Upper lobe of right lung (tissue), 1 donor: Measurements from ENCODE around the gene FGF18. TPM values are rescaled to one million over a fixed set of nuclear protein-coding genes. Genes with fewer than 3 reads are reported as not detected.

Experiments used
- ATAC-seq: fragments of 200-7000 bp; cut with Tn5 transposase; one replicate; pipeline ENCODE4 v1.9.1; 2020; ENCODE audit warnings: mild to moderate bottlenecking, moderate library complexity
- DNase-seq: peaks from one replicate; pipeline ENCODE4 v3.0.0-alpha.2; 2020
- H3K27ac ChIP-seq: fragments of 200-600 bp; one replicate; pipeline ENCODE4 v1.8.0; 2022
- H3K27me3 ChIP-seq: fragments of 200-600 bp; one replicate; pipeline ENCODE4 v1.8.0; 2022; ENCODE audit warnings: mild to moderate bottlenecking
- H3K36me3 ChIP-seq: fragments of 200-600 bp; one replicate; pipeline ENCODE4 v1.8.0; 2022
- H3K4me1 ChIP-seq: fragments of 200-600 bp; one replicate; pipeline ENCODE4 v1.8.0; 2022
- H3K4me3 ChIP-seq: fragments of 200-600 bp; one replicate; pipeline ENCODE4 v1.8.0; 2022; ENCODE audit warnings: mild to moderate bottlenecking
- H3K9me3 ChIP-seq: fragments of 200-600 bp; one replicate; pipeline ENCODE4 v1.8.0; 2022
- CTCF ChIP-seq: fragments of 200-600 bp; IDR thresholded peaks from one replicate; pipeline ENCODE4 v1.8.0; 2022; ENCODE audit warnings: antibody characterized with exemption
- intact Hi-C: fragments of 100-400 bp; cut with DNase I; formaldehyde crosslinking; loops from one replicate; pipeline ENCODE4 v1.11.0; 2022
- microRNA-seq: library from miRNA; unstranded; fragments of <30 nt; microRNA quantifications from one replicate; pipeline ENCODE4 v1.2.0, GENCODE V29; 2020; ENCODE audit warnings: borderline microRNAs expressed
- total RNA-seq: library from RNA; stranded (reverse); fragmentation: NEBNext Ultra II Directional; extraction: Animal tissue kit (Norgen Biotek cat#: 25700); gene quantifications from one replicate; pipeline ENCODE4 v1.2.1, GENCODE V29; 2021
- donor health status: DM: no; HTN: yes; CAD: no; lungs with severe emphysema.

FGF18 gene
- total RNA-seq, 1 donor from 2014 or later: 4.2 TPM

- Histone ChIP-seq H3K9me3 (no peaks in the 10 kb centered on the region), H3K4me1 (no peaks in the 10 kb centered on the region)
- DNase-seq: no peak
Observed at GRCh38 chr5:171506951-171507350, 87.5 kb downstream of the FGF18 start.

More at GRCh38 chr5:171506951-171507350, 87.5 kb downstream of the FGF18 start:
- Histone ChIP-seq H3K4me3 (no peak overlapping the region), H3K36me3 (no peaks in the 10 kb centered on the region), H3K27me3 (no peaks in the 10 kb centered on the region), H3K27ac (no peak overlapping the region)
- no peak for TF ChIP-seq CTCF
- intact Hi-C loops: no loop called here
- no peak for ATAC-seq

Small RNAs within 50 kb of the gene (microRNA-seq; reads per million reads assigned to microRNA genes)
- gene MIR3912: 1.7 reads per million, percentile 3 among the genes with 10 or more reads in this experiment

Other genes starting within 250 kb of the FGF18 start
- not detected for gene TLX3, start 110.4 kb upstream of the FGF18 start, total RNA-seq
- gene NPM1, start 31.8 kb upstream of the FGF18 start, total RNA-seq: 585 TPM